Peyer's patch (tissue), 4 donors: ENCODE results near the gene KDM6A.

Experiments
- CTCF ChIP-seq, 6 experiments: fragments of 450-650 bp in 4 of 6; fragments of 200-600 bp in 2 of 6; sonication (generic) in 1 of 6; IDR thresholded peaks; one replicate each; pipeline ENCODE4 v1.5.1; 2017 to 2019; ENCODE audit warnings: antibody characterized with exemption in 6 of 6, mild to moderate bottlenecking in 3 of 6, moderate library complexity in 1 of 6
- POLR2A ChIP-seq, 2 donors: fragments of 450-650 bp; IDR thresholded peaks; one replicate each; pipeline ENCODE4 v1.5.1; 2017; ENCODE audit warnings: antibody characterized with exemption in 2 of 2, mild to moderate bottlenecking in 2 of 2, moderate library complexity in 2 of 2

DNA sequence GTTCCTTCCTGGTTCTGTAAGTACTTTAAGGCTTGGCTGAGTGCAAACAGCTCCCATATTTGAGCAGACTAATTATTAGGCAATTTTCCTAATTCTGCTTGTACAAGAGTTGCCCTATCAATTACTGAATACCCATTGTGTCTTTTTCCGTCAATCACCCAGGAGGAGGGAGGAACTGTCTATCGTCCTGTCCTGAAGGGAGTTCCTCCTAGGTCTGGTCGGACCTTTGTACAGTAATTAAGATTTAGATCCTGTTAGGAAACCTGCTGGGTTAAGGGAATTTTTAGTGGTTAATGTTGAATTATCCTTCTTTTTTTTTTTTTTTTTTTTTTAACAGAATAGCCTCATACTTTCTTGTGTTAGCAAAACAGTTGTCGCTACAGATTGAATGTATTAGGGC is 130.1 kb downstream of the KDM6A start:
- no peak for TF ChIP-seq POLR2A (IDR thresholded peaks at IDR 0.05)
- no peak for TF ChIP-seq CTCF (IDR thresholded peaks at IDR 0.05)
